ENCODE measurements around the gene CCT2.

GRCh38 chr12:69633061-69633460, 47.8 kb downstream of the CCT2 start:
- TF ChIP-seq, protein P1, sequence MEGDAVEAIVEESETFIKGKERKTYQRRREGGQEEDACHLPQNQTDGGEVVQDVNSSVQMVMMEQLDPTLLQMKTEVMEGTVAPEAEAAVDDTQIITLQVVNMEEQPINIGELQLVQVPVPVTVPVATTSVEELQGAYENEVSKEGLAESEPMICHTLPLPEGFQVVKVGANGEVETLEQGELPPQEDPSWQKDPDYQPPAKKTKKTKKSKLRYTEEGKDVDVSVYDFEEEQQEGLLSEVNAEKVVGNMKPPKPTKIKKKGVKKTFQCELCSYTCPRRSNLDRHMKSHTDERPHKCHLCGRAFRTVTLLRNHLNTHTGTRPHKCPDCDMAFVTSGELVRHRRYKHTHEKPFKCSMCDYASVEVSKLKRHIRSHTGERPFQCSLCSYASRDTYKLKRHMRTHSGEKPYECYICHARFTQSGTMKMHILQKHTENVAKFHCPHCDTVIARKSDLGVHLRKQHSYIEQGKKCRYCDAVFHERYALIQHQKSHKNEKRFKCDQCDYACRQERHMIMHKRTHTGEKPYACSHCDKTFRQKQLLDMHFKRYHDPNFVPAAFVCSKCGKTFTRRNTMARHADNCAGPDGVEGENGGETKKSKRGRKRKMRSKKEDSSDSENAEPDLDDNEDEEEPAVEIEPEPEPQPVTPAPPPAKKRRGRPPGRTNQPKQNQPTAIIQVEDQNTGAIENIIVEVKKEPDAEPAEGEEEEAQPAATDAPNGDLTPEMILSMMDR (conservative IDR thresholded peaks at IDR 0.05): peak; percentile 50
- no peak for TF ChIP-seq ZFX (IDR thresholded peaks at IDR 0.05)
